Adrenal gland (tissue), 5 donors: ENCODE results near the gene KLHL10.

ENCODE experiments used
- CTCF ChIP-seq, 6 experiments: fragments of 450-650 bp in 4 of 6; fragments of 200-600 bp in 2 of 6; sonication (generic) in 1 of 6; IDR thresholded peaks; 1 replicate in 5 of 6; 2 replicates in 1 of 6; pipeline versions ENCODE4 v1.5.1 to v1.8.0; 2016 to 2021; ENCODE audit warnings: antibody characterized with exemption in 6 of 6, mild to moderate bottlenecking in 2 of 6, moderate library complexity in 1 of 6
- POLR2A ChIP-seq, 2 donors: fragments of 450-650 bp; IDR thresholded peaks; one replicate each; pipeline ENCODE4 v1.6.1; 2017; ENCODE audit warnings: antibody characterized with exemption in 2 of 2, mild to moderate bottlenecking in 2 of 2, moderate library complexity in 1 of 2
- donor health status: DM: no; HTN: no; CAD: no.

- TF ChIP-seq CTCF (IDR thresholded peaks at IDR 0.05) (no peak), POLR2A (IDR thresholded peaks at IDR 0.05) (no peak)
Observed at GRCh38 chr17:41794540-41794975, 43.1 kb upstream of the KLHL10 start.
